Dedifferentiated amniotic fluid mesenchymal stem cell (primary cell): ENCODE results near the gene HGD.
A peak's percentile ranks its signal among the peaks of the same experiment; 100 is the strongest.
"Not testable (repeated sequence)": the region's sequence is repeated elsewhere in the genome, so short reads cannot be mapped to it uniquely, and the experiment has no call there.

Source experiments
- DNase-seq: peaks from one replicate; pipeline ENCODE4 v3.0.0-alpha.2; 2016; ENCODE audit errors: extremely low spot score

Gene HGD

GRCh38 chr3:120637851-120638559, 44.0 kb downstream of the HGD start:
- DNase-seq, result no peak

- no peak for DNase-seq
Observed at GRCh38 chr3:120636795-120637401, 45.1 kb downstream of the HGD start.

GRCh38 chr3:120634539-120634938, 47.5 kb downstream of the HGD start:
- DNase-seq, result no peak

GRCh38 chr3:120625159-120625586, 56.9 kb downstream of the HGD start:
- no peak for DNase-seq

GRCh38 chr3:120623727-120624093, 58.3 kb downstream of the HGD start:
- DNase-seq, result no peak

- peak; percentile 24 for DNase-seq
Observed at GRCh38 chr3:120622870-120623726, 58.9 kb downstream of the HGD start.

- no peak for DNase-seq
Observed at GRCh38 chr3:120622457-120622856, 59.6 kb downstream of the HGD start.

- DNase-seq, result not testable (repeated sequence)
Observed at GRCh38 chr3:120616745-120617144, 65.3 kb downstream of the HGD start.

GRCh38 chr3:120615847-120616609, 66.0 kb downstream of the HGD start:
- no peak for DNase-seq

- no peak for DNase-seq
Observed at GRCh38 chr3:120614765-120615164, 67.3 kb downstream of the HGD start.

GRCh38 chr3:120608506-120608905, 73.5 kb downstream of the HGD start:
- DNase-seq, result no peak

GRCh38 chr3:120604784-120605183, 77.3 kb downstream of the HGD start:
- DNase-seq, result no peak

- no peak for DNase-seq
Observed at GRCh38 chr3:120604382-120604781, 77.7 kb downstream of the HGD start.

GRCh38 chr3:120602682-120603081, 79.4 kb downstream of the HGD start:
- DNase-seq, result no peak

- DNase-seq, result no peak
Observed at GRCh38 chr3:120601554-120601953, 80.5 kb downstream of the HGD start.

GRCh38 chr3:120599211-120599610, 82.8 kb downstream of the HGD start:
- DNase-seq, result no peak

GRCh38 chr3:120597445-120598049, 84.5 kb downstream of the HGD start:
- DNase-seq, result no peak

GRCh38 chr3:120596853-120597223, 85.2 kb downstream of the HGD start:
- no peak for DNase-seq

GRCh38 chr3:120596116-120596852, 85.8 kb downstream of the HGD start, which contains the start of gene NDUFB4:
NDUFB4 (plus strand) TSS chr3:120596336; CDS start chr3:120596360, 24 bp downstream.
- DNase-seq, result peak; percentile 99

GRCh38 chr3:120595788-120596115, 86.3 kb downstream of the HGD start:
- no peak for DNase-seq
